Left renal cortex interstitium (tissue), 4 donors: ENCODE data around the gene TMCC2. TPM values are rescaled to one million over a fixed set of nuclear protein-coding genes. Genes with fewer than 3 reads are reported as not detected.
A peak's percentile ranks its signal among the peaks of the same experiment; 100 is the strongest.

Experiments
- DNase-seq, 4 donors: peaks; one replicate each; pipeline ENCODE4 v3.0.0-alpha.2; 2013; ENCODE audit warnings: low read depth in 4 of 4, low spot score in 2 of 4, missing footprints in 1 of 4
- polyA plus RNA-seq, 4 donors: library from polyadenylated mRNA; unstranded; fragments of 120-200 nt; gene quantifications; one replicate each; pipeline ENCODE4 v1.2.1, GENCODE V29; 2013; ENCODE audit not compliant: insufficient read length in 4 of 4

The TMCC2 gene
- polyA plus RNA-seq, 4 donors: 7.5 to 9.9 (median 7.9) TPM

DNA sequence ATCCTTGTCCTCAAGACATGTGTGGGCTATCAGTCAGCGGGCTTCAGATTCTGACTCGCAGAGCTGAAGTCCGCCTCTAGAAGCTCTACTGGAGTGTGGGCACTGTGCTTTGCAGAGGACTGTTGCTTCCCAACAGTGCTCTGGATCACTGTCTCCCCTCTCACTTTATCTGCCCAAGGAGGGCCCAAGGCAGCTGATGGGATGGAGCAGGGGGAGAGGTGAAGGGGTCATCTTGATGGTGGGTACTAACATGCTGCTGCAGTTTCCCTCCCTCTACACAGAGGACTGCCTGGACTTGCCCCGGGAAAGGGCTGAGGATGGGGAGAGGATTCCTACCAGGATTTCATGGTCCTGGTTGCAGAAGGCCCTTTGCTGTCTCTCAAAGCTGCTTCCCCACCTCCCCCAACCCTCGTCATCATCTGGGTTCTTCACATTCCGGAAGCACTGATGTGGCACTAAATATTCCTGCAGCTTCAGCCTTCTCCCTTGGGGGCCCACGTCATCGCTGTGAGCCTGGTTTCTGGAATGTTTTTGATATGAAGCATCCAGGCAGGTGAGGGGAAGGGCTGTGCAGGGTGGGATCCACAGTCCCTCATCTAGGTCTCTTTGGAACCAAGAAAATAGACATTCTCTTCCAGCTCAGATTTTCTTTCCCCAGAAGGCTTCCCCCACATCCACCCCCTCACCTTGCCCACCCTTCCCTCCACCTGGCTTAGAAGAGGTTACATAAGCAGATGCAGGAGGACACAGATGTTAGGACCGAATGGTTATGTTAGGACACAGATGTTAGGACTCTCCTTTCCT lies 70.6 kb downstream of the TMCC2 start:
- DNase-seq: peak in 2 of 4 donors; percentile 65 to 86

DNA sequence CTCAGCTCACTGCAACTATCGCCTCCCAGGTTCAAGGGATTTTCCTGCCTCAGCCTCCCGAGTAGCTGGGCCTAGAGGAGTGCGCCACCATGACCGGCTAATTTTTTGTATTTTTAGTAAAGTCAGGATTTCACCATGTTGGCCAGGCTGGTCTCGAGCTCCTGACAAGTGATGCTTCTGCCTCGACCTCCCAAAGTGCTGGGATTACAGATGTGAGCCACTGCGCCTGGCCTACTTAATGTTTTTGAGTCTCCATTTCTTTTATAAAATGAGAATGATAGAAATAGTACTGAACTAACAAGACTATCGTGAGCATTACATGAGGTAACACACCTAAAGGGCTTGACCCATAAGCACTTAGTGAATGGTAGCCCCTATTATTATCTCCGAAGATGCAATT lies 72.4 kb downstream of the TMCC2 start:
- DNase-seq: no peak

GRCh38 chr1:205301205-205301821 lies 73.6 kb downstream of the TMCC2 start:
- DNase-seq: peak; percentile 69 to 88 (median 80)

- DNase-seq: no peak
These were observed 74.3 kb downstream of the TMCC2 start for GRCh38 chr1:205301842-205302588.

DNA sequence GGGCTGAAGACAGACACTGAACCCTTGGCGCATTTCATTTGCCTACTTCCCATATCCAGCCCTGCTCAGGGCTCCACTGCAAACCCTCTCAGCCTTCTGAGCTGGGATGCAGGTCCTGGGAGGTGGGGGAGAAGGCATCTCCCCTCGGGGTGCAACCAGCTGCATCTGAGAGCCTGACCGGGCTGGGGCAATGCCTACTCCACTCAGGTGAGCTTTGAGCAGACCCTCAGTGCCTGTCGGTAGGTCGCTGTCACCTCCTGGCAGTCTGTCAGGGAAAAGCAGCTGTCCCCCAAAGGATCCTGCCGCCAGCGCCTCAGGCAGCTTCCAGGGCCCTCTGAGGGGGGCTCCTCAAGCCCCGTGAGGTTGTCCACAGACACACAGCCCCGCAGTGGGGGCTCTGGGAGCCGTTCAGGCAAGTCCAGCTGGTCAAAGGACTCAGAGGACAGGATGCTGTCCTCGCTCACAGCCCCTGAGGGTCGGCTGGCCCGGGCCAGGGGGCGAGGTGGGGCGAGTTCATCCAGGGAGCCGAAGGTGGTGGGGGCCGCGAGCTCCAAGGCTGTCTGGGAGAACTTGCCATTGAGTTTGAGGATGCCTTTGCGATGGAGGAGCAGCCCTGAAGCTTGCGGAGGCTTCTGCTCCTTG lies 75.6 kb downstream of the TMCC2 start:
- DNase-seq: no peak

- no peak for DNase-seq
These were observed 76.4 kb downstream of the TMCC2 start for GRCh38 chr1:205304046-205304694.

GRCh38 chr1:205304695-205305070 lies 76.9 kb downstream of the TMCC2 start:
- no peak for DNase-seq

- DNase-seq: no peak
These were observed 79.3 kb downstream of the TMCC2 start for GRCh38 chr1:205306929-205307566.

DNA sequence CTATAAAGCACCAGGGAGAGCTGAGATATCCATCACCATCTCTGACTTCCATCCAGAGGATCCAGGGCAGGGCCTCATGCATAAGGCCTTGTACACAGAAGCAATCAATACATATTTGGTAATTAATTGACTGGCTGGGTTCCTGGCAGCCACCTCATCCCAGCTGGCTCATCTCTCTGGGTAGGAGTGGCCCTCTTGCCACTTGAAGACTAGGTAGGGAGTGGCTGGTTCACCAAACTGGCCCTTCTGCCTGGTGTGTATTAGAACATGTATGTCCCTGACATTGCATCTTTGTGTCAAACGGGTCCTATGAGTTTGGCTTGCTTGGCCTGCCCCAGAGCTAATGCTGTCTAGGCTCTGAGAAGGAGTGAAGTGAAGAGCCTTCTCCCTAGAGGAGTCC lies 82.0 kb downstream of the TMCC2 start:
- DNase-seq: no peak

DNA sequence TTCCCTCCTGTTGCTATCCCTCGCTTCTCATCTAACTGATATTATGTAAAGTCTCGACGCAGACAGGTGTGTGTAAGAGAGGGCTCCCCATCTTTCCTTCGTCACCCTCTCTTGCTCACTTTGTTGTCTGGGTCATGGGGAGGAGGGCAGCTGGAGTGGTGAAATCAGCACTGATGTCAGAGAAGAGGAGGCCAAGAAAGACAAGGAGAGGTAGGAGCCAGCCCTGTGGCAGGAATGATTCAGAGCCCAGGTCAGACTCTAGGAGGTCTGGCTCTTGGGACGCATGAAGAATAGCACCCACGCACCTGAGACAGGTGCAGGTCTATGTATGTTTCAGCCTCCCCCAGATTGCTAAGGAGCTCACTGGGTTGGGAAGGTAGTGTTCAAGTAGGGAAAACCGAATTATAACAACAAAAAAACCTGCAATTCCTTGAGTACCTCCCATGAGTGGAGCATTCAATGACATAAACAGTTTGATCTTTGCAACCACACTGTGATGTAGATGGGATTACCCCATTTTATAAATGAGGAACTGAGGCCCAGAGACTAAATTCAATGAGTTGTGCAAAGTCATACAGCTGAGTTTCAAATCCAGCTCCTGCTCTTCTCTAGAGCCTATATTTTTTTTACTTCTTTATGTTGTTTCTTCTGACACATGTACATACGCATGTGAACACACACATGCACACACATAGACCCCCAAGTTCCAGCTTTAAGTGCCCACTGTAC lies 83.4 kb downstream of the TMCC2 start:
- DNase-seq: no peak

DNA sequence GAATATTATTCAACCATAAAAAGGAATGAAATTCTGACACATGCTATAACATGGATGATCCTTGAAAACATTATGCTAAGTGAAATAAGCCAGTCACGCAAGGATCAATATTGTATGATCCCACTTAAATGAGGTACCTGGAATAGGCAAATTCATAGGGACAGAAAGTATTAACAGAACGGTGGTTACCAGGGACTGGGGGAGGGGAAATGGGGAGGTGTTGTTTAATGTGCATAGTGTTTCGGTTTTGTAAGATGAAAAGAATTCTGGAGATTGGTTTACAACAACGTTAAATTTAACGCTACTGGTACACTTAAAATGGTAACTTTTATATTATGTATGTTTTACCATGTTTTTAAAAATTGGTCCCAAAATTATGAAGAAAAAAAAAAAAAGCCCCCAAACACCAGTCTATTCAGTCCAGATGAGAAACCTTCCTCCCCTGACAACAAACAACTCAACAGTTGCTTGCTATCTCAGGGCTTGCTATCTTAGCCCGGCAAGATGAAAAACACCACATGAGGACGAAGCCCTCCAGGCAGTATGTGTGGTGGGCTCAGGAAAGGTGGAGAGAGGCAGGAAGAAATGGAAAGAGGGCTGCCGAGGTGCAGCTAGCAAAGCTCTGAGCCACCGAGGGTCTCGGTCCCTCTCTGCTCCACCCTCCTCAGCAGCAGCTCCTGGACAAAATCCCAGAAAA lies 85.3 kb downstream of the TMCC2 start:
- no peak for DNase-seq

DNA sequence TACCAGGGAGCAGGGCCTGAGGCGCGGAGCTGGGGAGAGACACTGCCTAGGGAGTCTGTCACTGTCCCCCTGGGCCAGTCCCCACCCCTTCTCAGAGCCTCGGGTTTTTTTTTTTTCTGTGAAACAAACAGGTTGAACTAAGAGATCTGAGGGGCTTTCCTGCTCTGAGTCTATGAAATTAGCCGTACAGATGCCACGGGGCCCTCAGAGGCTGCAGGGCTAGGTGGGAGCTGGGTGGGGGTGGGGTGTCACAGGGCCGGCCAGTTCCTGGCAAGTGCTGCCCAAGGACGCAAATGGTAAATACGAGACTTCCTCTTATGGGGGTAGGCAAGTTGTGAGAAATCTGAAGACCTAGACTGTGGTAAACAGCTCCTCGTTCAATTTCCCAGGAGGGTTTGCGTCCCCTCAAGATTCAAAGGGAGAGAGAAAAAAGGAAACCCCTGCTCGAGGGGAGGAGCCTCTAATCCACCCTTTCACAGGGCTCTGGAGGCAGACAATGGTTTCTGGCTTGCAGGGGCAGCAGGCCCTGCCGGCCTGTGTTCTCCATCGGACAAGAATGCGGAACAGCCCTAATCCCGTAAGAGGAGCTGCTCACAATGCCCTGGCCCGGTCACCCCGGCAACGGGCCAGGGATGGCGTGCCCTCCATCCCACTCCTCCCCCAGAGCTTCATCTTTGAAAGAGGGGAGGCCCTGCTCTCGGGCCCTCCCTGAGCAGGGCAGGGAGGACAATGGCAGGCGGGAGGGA lies 86.0 kb downstream of the TMCC2 start:
- no peak for DNase-seq

- DNase-seq: no peak
These were observed 87.4 kb downstream of the TMCC2 start for GRCh38 chr1:205315008-205315618.

GRCh38 chr1:205316161-205316566 lies 88.4 kb downstream of the TMCC2 start:
- no peak for DNase-seq

- DNase-seq: peak in 1 of 4 donors; percentile 56
These were observed 89.7 kb downstream of the TMCC2 start for GRCh38 chr1:205317311-205317917.

DNA sequence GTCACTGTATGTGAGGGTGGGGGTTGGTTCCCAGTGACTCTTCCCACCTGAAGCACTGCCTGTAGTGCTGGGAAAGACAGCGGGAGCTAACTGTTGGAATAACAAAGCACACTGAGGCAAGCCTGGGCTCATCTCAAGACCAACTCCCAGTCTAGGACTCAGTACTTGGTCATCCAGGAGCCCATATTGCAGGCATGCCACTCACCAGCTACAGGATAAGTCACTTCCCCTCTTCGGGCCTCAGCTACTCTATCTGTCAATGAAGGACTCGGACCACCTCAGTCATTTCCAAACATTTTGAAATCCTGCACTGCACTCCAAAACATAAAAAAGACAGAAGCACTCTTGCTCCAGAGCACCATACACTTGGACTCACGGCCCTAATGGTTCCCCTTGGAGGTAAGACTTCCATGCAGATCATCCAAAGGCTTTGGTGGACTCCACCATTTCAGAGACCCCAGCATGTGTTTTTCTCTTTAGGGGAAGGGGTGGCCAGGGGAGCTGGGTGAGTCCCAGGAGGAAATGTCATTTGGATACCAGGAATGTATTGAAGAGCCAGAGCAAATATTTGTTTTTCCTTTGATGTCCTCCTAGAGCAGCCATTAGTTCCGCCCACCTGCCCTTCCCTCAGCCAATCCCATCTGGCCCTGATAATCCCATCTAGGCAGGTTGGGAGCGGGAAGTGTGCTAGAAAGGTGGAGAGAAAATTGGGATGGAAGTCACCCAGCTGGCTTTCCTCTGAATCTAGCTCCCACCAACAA lies 90.7 kb downstream of the TMCC2 start:
- DNase-seq: no peak
